Measurements from ENCODE around the gene SELENON. TPM values are rescaled to one million over a fixed set of nuclear protein-coding genes. Genes with fewer than 3 reads are reported as not detected.

SELENON gene
- total RNA-seq, 3 donors from 2014 or later: 29.6 to 45.1 (median 35.9) TPM

GRCh38 chr1:25779894-25780293, 20.1 kb upstream of the SELENON start:
- Histone ChIP-seq H3K9me3 (no peaks in the 10 kb centered on the region), H3K4me3 (no peak overlapping the region), H3K4me1 (ENCODE audit: low read depth) (no peaks in the 10 kb centered on the region), H3K36me3 (ENCODE audit: low read depth) (no peaks in the 10 kb centered on the region)
- no peak for TF ChIP-seq CTCF (IDR thresholded peaks at IDR 0.05)
- ATAC-seq (no peak), DNase-seq (no peak)
- intact Hi-C loops (cut with DNase I, micrococcal nuclease): no loop called here

- TF ChIP-seq CTCF (IDR thresholded peaks at IDR 0.05): no peak
- Histone ChIP-seq H3K4me3 (no peak overlapping the region), H3K4me1 (ENCODE audit: low read depth) (no peaks in the 10 kb centered on the region), H3K36me3 (ENCODE audit: low read depth) (no peaks in the 10 kb centered on the region), H3K9me3 (no peaks in the 10 kb centered on the region)
- peak; percentile 56 for ATAC-seq
- intact Hi-C loops (cut with DNase I, micrococcal nuclease): no loop called here
- DNase-seq: peak in 1 of 3 donors; percentile 41
These were observed 19.5 kb upstream of the SELENON start for GRCh38 chr1:25780318-25781129.

GRCh38 chr1:25781130-25781433, 18.9 kb upstream of the SELENON start:
- Histone ChIP-seq H3K4me3 (no peak overlapping the region), H3K36me3 (ENCODE audit: low read depth) (no peaks in the 10 kb centered on the region), H3K4me1 (ENCODE audit: low read depth) (no peaks in the 10 kb centered on the region), H3K9me3 (no peaks in the 10 kb centered on the region)
- intact Hi-C loops (cut with DNase I, micrococcal nuclease): no loop called here
- DNase-seq (no peak), ATAC-seq (no peak)
- no peak for TF ChIP-seq CTCF (IDR thresholded peaks at IDR 0.05)

GRCh38 chr1:25782608-25783201, 17.3 kb upstream of the SELENON start:
- DNase-seq: no peak
- intact Hi-C loops (cut with DNase I, micrococcal nuclease): no loop called here
- no peak for TF ChIP-seq CTCF (IDR thresholded peaks at IDR 0.05)
- Histone ChIP-seq H3K4me3 (no peak overlapping the region), H3K9me3 (no peaks in the 10 kb centered on the region), H3K36me3 (ENCODE audit: low read depth) (no peaks in the 10 kb centered on the region), H3K4me1 (ENCODE audit: low read depth) (no peaks in the 10 kb centered on the region)
- ATAC-seq: peak; percentile 61

- no peaks in the 10 kb centered on the region for H3K9me3 ChIP-seq
- intact Hi-C loops (cut with DNase I, micrococcal nuclease): no loop called here
- no peak for TF ChIP-seq CTCF (IDR thresholded peaks at IDR 0.05)
- ATAC-seq (no peak), DNase-seq (no peak)
- no peak overlapping the region for H3K4me3 ChIP-seq
- H3K4me1 ChIP-seq (ENCODE audit: low read depth): no peaks in the 10 kb centered on the region
- H3K36me3 ChIP-seq (ENCODE audit: low read depth): no peaks in the 10 kb centered on the region
These were observed 15.4 kb upstream of the SELENON start for GRCh38 chr1:25784575-25785051.

All from mucosa of descending colon (tissue), 3 donors.